Cardiac muscle cell (in vitro differentiated cells and primary cell): ENCODE measurements around the gene EPB41. TPM values are rescaled to one million over a fixed set of nuclear protein-coding genes. Genes with fewer than 3 reads are reported as not detected.
"Not testable (repeated sequence)": the region's sequence is repeated elsewhere in the genome, so short reads cannot be mapped to it uniquely, and the experiment has no call there.

Source experiments
- DNase-seq, 2 donors: peaks; one replicate each; pipeline versions ENCODE4 v3.0.0 to v3.0.0-alpha.2; 2010 to 2017; ENCODE audit warnings: low read depth in 1 of 2, low spot score in 1 of 2
- H3K27ac ChIP-seq: fragments of 200-600 bp; sonication (generic); 2 replicates; pipeline ENCODE4 v1.5.1; 2016
- H3K27me3 ChIP-seq: fragments of 200-600 bp; sonication (generic); 2 replicates; pipeline ENCODE4 v1.6.0; 2016; ENCODE audit warnings: control low read depth
- H3K36me3 ChIP-seq: fragments of 200-600 bp; sonication (generic); 2 replicates; pipeline ENCODE4 v1.5.1; 2016; ENCODE audit warnings: control low read depth
- H3K4me1 ChIP-seq: fragments of 200-600 bp; sonication (generic); 2 replicates; pipeline ENCODE4 v1.8.1; 2017; ENCODE audit warnings: low read depth, mild to moderate bottlenecking, mixed run types
- H3K4me3 ChIP-seq: fragments of 200-600 bp; sonication (generic); 2 replicates; pipeline ENCODE4 v1.5.1; 2016; ENCODE audit warnings: mild to moderate bottlenecking
- H3K9me3 ChIP-seq: fragments of 200-600 bp; sonication (generic); 2 replicates; pipeline ENCODE4 v1.5.1; 2017; ENCODE audit warnings: low read depth, mild to moderate bottlenecking, control low read depth
- polyA plus RNA-seq: library from polyadenylated mRNA; unstranded; fragments of >200 nt; fragmentation: Nextera tagmentation; extraction: Ambion mirVana; gene quantifications from 2 replicates; pipeline ENCODE4 v1.2.1, GENCODE V29; 2016
- total RNA-seq: library from RNA; depleted of rRNA; stranded (reverse); fragments of >200 nt; gene quantifications from 2 replicates; pipeline ENCODE4 v1.2.3, GENCODE V29; 2016
- TF ChIP-seq, protein P1 (sequence below): IDR thresholded peaks from 2 replicates; pipeline ENCODE4 v1.5.1; 2012; ENCODE audit warnings: low read depth, mild to moderate bottlenecking, low read length

Gene EPB41
- total and polyA plus RNA-seq, 2 experiments from 2014 or later: 15.4 to 50.5 TPM

- Histone ChIP-seq H3K27me3 (no peaks in the 10 kb centered on the region), H3K27ac (no peak overlapping the region)
- TF ChIP-seq, protein P1, sequence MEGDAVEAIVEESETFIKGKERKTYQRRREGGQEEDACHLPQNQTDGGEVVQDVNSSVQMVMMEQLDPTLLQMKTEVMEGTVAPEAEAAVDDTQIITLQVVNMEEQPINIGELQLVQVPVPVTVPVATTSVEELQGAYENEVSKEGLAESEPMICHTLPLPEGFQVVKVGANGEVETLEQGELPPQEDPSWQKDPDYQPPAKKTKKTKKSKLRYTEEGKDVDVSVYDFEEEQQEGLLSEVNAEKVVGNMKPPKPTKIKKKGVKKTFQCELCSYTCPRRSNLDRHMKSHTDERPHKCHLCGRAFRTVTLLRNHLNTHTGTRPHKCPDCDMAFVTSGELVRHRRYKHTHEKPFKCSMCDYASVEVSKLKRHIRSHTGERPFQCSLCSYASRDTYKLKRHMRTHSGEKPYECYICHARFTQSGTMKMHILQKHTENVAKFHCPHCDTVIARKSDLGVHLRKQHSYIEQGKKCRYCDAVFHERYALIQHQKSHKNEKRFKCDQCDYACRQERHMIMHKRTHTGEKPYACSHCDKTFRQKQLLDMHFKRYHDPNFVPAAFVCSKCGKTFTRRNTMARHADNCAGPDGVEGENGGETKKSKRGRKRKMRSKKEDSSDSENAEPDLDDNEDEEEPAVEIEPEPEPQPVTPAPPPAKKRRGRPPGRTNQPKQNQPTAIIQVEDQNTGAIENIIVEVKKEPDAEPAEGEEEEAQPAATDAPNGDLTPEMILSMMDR: no peak
These were observed 228.3 kb downstream of the EPB41 start for GRCh38 chr1:29142714-29143113.

DNA sequence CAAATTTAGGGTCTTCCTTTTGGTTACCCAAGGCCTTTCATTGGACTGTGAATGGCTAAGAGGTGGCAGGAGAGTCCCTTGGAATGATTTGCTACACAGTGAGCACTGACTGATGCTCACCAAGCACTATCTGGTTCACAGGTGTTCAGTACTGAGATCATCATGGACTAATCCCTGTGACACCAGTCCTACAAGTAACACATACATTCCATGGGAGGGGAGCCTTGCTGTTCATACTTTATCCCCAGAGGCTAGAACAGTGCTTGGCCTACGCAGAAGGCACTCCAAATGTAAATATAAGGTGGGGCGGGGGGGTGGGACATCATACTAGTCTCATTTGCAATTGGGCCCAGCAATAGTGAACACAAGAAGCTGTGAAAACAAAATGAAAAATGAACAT is 229.8 kb downstream of the EPB41 start:
- Histone ChIP-seq H3K36me3 (peaks cover 19% of the 10 kb centered on the region), H3K27ac (peak overlapping the region; percentile 15), H3K27me3 (no peaks in the 10 kb centered on the region), H3K4me1 (no peaks in the 10 kb centered on the region), H3K4me3 (no peak overlapping the region), H3K9me3 (no peaks in the 10 kb centered on the region)
- TF ChIP-seq, protein P1: no peak
- DNase-seq: no peak

More at GRCh38 chr1:29142714-29143113, 228.3 kb downstream of the EPB41 start:
- H3K4me3 ChIP-seq: no peak overlapping the region
- H3K36me3 ChIP-seq: peaks cover 4% of the 10 kb centered on the region
- DNase-seq: no peak
- H3K4me1 ChIP-seq: no peaks in the 10 kb centered on the region
- H3K9me3 ChIP-seq: no peaks in the 10 kb centered on the region

GRCh38 chr1:29145739-29146437 is 231.5 kb downstream of the EPB41 start:
- Histone ChIP-seq H3K9me3 (no peaks in the 10 kb centered on the region), H3K27me3 (no peaks in the 10 kb centered on the region), H3K27ac (peak overlapping the region; percentile 53), H3K36me3 (peaks cover 33% of the 10 kb centered on the region), H3K4me3 (no peak overlapping the region), H3K4me1 (no peaks in the 10 kb centered on the region)
- peak in 1 of 2 donors; percentile 63 for DNase-seq
- TF ChIP-seq, protein P1: no peak

- H3K27ac ChIP-seq: peak overlapping the region; percentile 60
- H3K36me3 ChIP-seq: peaks cover 58% of the 10 kb centered on the region
- H3K27me3 ChIP-seq: no peaks in the 10 kb centered on the region
- H3K9me3 ChIP-seq: no peaks in the 10 kb centered on the region
- TF ChIP-seq, protein P1: no peak
- no peak overlapping the region for H3K4me3 ChIP-seq
- DNase-seq: no peak
- no peaks in the 10 kb centered on the region for H3K4me1 ChIP-seq
These were observed 234.5 kb downstream of the EPB41 start for GRCh38 chr1:29148656-29149491.

GRCh38 chr1:29150346-29150745 is 236.0 kb downstream of the EPB41 start:
- not testable (repeated sequence) for H3K4me1 ChIP-seq, H3K27ac ChIP-seq, H3K27me3 ChIP-seq, H3K4me3 ChIP-seq, DNase-seq, H3K9me3 ChIP-seq
- H3K36me3 ChIP-seq: peaks cover 71% of the 10 kb centered on the region
